NAMALWA (cell line): ENCODE measurements around the gene RAB2B.
A peak's percentile ranks its signal among the peaks of the same experiment; 100 is the strongest.
"Not testable (repeated sequence)": the region's sequence is repeated elsewhere in the genome, so short reads cannot be mapped to it uniquely, and the experiment has no call there.

Source experiments
- DNase-seq: peaks from one replicate; pipeline ENCODE4 v3.0.0-alpha.2; 2015; ENCODE audit warnings: low spot score

The RAB2B gene

DNA sequence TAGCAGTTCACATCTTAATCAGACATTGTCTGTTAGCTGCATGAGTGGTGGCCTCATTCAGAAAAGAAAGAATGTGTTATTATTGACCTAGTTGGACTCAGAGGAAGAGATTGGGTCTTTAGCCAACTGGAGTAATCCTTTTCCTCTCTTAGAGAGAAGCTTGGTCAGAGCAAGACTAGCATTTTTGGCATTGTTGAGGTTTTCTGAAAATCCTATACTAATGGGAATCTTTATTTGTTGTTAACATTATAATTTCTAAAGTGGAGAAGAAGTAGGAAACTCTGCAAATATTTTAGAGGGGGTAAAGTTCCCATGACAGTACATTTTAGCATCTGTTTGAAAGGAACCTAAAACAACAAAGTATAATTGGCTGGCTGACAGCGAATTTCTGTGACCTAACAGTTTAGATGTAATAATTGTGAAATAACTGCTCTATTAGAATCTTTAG lies 9.9 kb upstream of the RAB2B start:
- no peak for DNase-seq

DNA sequence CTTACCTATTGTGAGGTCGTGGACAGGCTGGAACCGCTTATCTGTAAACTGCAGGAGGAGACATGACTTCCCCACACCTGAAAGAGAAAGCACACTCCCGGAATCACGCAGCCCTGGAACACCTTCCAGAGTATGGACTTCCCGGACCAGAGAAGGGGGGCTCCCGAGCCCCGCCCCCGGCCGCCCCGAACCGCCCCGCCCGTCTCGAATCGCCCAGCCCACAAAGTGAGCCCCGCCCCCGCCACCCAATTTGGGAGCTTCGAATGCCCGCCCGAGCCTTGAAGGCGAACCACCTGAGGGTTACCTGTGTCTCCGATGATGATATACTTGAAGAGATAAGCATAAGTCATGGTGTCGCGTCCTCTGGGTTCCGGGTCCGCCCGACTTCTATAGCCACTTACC lies 235 bp downstream of the RAB2B start:
- DNase-seq: no peak

DNA sequence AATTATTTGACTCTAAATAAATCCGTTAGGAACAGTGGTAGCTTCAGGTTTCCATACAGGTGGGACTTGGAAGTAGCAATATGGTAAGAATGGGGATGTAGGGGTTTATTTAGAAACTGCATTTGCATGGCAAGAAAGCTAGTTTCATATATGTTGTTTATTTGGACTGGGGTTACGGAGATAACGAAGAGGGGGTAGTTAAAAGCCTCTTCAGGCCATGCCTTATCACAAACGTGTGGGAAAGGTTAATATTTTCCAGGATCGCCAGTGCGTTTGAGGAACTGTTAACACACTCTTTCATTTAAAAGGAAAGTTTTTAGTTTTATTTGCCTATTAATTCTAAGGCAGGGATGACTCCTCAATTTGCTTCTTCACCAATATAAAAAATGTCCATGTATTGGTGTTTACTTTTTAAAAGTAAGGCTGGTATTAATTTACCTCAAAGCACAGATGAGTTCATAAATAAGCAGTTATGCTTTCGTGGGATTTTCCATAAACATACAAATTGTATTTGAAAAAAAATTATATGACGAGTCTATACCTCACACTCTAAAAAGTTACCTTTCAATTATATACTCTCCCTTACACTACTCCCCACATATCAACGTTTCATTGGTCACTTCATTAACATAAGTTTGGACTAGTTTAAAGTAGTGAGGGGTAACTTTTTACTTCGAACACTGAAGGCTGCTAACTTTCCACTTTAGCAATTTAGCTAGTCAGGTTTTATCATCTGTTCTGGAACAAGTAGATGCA lies 814 bp downstream of the RAB2B start:
- no peak for DNase-seq

DNA sequence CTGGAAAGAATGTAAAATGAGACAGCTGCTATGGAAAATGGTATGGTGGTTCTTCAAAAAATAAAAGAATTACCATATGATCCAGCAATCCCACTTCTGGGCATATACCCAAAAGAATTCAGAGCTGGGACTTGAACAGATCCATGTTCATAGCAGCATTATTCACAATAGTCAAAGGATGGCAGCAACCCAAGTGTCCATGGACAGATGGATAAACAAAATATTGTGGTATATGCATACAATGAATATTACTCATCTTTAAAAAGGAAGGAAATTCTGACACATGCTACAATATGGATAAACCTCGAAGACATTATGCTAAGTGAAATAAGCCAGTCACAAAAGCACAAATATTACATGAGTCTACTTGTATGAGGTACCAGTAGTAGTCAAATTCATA lies 9.1 kb downstream of the RAB2B start:
- no peak for DNase-seq

DNA sequence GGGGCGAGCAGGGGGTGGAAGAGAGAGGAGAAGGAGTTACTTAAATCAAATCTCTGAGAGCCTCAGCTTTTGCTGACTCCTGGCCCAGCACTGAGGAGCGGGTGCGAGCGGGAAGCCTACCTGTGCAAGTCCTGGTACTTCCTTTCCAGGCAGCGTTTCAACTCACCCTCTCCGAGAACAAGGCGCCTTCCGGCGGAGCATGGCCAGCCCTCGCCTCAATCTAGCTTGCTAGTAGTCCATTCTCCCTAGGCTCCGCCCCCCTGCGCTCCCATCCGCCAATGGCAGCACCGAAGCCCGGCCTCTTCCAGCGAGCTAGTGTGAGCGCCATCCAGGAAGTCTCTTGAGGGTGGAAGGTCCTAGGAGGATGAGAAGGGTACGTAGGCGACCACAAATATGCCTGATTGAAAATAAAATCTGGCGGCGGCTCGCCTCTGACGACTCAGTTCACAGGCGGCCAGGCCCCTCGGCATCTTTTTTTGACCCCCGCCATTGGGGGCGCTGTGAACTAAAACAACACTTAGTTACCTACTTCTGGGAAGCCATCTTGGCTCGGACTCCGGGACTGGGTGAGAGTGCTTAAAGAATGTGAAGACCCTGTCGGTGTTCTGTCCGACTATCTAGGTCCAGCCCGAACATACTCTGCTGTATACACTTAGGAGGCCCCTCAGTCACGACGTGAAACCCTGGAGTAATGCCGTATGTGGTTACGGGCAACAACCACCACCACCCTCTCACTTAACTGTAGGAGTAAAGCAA lies 20.7 kb downstream of the RAB2B start, which contains the start of gene CHD8:
TSS of gene CHD8 (minus strand) at position 212 of the 756 bp plus-strand sequence. CDS start 24,480 bp downstream, outside the sequence.
- peak; percentile 100 for DNase-seq

DNA sequence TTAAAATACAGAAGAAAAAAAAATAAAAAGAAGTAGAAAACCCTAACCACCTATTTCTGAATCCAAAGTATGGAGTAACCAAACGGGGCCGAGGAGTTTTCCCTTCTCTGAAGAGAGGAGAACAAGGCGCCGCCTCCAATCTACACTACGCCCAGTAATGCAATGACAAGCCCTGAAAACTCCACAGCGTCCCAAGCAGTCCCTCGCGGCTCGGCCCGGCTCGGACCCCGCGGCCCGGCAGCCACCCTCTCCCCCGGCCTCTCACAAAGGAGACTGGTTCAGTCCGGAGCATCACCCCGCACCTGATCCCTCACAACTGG lies 21.2 kb downstream of the RAB2B start:
- DNase-seq: no peak

DNA sequence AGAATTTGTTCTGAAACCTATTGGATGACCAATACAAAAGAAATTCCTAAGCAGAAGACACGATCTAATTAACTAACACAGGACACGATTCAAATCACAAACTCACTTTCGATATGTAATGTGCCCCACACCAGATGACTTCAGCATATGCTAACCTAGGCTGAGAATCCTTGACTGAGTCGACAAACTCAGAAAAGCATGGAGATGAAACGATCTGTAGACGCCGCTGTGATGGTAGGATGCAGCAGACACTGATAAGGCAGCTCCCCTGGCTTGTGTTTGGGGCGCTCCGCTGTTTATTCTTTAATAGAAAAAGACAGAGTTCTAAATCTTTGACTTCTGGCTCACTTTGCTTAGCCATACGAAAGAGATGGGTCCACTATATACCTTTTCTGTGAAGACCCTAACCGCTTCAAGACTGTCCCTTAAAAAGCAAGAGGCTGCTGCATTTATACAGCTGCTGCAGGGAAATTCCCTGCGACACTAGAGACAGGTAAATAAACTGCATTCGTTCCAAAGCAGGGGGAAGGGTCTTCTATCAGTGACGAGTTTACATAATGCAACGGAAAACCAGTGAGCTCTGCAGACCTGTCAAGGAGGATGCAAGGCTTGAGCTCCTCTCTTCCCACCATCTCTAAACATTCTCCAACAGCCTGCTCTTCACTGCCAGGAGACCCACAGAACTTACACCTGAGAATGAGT lies 21.8 kb downstream of the RAB2B start:
- DNase-seq: peak; percentile 24

DNA sequence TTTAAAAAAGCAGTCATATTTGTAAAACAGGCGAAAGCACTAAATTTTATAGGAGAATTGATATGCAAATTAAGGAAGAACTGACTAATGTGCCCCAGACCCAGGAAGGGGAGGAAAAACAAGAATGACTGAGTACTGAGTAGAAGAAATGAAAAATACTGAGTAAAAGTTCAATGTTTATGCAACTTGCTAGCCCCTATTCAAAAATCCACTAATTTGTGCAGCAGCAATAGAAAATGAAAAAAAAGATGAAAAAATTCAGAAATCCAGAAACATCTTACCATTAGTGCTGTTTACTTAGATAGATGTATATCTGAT lies 26.9 kb downstream of the RAB2B start:
- no peak for DNase-seq

DNA sequence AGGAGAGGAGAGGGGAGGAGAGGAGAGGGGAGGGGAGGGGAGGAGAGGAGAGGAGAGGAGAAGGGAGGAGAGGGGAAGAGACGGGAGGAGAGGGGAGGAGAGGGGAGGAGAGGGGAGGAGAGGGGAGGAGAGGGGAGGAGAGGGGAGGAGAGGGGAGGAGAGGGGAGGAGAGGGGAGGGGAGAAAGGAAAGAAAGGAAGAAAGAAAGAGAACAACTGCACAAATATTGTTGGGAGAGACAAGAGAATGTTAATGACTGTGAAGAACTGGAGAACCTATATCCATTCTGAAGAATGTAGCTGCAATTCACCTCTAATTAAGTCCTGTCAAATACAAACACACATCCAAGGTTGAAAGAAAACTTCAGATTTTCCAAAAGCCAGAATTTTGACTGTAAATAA lies 34.1 kb downstream of the RAB2B start:
- not testable (repeated sequence) for DNase-seq

DNA sequence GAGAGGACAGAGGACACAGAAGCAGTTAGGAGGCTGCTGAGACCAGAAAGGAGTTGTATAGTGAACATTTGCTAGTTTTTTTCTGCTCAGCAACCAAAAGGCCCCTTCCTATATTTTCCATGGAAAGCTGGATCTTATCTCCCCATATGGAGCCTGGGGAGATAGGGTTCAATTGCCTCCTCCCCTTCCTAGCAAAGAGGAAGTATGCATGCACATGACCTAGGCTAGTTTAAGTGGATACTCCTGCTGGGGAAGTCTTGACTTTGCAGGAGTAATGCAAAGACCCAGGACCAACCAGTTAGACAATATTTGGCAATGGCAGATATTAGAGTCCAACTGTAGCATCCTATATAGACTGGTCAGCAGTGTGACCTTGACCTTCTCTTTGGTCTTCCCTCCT lies 35.9 kb downstream of the RAB2B start:
- peak; percentile 16 for DNase-seq

DNA sequence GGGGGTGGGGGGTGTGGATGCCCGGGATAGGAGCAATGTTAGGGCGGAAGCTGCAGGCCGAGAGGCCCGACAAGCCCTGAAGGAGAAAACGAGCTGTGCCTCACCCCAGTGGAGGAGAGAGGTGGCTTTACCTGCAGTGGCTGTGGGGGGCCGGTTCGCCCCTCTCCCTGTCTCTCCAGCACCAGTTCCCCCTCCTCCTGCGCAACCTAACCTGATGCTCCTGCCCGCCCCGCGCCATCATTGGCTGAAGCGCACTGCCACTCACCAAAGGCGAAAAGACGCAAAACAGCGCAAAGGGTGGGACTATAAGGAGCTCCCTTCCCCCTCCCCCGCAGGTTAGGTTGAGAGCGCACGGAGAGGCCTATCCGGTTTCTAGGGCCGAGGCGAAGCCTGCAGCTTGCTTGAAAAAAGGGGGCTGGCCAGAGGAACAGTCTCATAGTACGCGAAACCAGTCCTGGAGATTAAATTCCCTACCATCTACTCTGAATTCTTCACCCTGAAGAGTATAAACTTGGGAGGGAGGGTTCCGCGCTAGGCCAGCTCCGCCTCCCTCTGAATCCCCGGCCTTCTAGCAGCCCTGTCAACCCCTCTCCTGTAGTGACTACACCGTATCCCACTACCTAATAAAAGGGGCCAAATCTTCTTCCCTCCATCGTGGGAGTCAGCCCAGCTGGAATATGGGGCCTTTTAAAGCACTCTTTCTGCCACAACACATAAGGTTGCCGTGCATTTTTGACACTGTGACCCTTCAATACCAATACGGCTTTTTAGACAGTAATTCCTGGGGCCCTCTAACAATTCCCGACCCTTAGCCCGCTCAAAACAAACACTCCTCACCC lies 39.5 kb downstream of the RAB2B start:
- peak; percentile 99 for DNase-seq

DNA sequence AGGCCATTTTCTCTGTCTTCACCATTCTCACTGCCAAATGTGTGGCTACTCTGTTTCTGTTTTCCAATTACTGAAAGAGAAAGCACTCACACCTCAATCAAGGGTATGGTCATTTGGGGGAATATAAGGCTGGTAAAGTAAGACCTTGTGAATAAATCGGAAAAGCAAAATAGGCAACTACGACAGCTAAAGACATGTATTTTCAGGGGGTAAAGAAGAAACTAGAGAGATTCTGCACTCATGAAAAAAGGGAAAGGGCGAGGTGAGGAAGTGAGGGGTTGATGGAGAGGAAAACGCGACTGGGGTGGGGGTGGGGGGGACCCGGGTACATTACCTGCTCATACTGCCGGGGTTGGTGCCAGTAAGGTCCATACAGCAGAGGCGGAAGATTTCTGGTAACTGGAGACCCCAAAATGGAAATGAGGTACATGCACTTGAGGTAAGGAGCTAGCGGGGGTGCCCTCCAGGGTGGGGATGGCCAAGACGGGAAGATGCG lies 40.1 kb downstream of the RAB2B start:
- DNase-seq: peak; percentile 20

DNA sequence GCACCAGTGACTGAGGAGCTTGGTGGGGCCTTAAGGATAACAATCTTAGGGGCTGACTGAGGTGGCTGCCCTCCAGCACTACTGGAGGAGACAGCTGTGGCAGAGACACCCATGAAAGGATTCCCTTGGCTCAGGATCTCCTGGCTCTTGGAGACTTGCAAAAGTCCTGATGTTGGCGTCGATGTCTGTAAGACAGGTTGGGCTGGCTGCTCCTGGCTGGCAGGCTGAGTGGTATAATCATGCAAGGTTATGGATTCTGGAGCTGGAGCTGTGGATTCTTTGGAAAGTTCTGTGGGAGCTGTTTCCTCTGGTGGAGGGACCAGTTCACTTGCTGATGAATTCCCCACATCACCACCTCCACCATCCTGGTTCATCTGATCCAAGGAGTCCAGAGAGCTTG lies 45.6 kb downstream of the RAB2B start:
- no peak for DNase-seq

DNA sequence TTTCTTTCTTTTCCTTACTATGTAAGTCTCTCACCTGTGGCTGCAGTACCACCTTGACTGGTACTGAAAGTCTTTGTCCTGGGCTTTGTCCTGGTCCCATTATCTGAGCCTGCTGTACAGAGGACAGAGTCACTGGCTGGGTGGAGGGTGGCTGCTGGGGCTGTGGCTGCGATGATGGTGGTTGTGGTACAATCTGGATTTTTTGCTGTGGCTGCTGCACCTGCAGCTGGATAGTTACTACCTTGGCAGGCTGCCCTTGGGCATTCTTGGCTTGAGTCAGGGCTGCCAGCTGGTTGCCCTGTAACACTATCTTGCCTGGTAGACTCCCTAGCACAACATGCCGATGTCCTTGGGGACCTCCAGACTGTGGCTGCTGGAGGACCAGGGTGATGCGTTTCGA lies 47.8 kb downstream of the RAB2B start:
- DNase-seq: no peak

DNA sequence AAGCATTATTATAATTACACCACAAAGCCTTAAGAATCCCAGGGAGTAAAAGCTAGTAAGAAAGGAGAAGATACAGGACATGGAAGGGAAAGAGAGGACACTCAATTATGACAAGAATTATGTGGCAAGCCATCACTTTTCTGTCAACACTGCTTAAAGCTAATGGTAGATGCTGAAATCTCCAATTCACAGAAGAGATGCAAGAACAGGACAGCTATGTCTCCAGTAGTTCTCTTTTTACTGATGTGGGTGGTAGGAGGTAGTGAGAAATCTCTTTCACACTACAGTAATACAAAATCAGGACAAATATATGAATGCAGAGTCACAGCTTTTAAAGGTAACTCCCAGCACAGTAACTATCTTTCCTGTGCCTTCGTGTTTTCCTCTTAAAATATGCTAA lies 50.1 kb downstream of the RAB2B start:
- no peak for DNase-seq

DNA sequence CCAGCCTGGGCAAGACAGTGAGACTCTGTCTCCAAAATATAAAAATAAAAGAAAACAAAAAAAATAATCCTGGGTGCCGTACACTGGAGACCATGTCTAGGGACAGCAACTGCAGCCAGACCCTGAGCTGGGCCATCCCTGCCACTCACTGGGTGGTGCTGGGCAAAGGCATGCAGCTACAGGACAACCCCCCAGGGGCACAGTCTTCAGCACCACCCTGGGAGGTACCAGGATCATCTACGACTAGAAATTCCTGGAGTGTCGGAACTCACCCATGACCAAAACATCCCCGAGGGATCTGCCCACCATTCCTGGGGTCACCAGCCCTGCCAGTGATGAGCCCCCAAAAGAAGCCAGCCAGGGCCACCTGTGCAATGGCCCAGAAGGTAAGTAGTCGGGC lies 57.2 kb downstream of the RAB2B start:
- no peak for DNase-seq

DNA sequence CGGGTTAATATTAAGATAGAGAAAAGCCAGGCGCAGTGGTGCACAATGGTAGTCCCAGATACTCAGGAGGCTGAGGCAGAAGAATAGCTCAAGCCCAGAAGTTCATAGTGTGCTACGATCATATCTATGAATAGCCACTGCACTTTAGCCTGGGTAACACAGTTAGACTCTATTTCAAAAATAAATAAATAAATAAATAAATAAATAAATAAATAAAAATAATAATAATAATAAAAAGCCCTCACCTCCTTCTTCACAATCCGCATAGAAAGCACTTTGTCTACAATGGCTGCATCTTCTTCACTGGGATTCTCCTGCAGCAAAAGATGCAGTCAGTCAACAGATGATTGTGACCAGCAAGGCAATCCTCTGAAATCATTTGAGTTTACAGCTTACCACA lies 61.4 kb downstream of the RAB2B start:
- DNase-seq: no peak

DNA sequence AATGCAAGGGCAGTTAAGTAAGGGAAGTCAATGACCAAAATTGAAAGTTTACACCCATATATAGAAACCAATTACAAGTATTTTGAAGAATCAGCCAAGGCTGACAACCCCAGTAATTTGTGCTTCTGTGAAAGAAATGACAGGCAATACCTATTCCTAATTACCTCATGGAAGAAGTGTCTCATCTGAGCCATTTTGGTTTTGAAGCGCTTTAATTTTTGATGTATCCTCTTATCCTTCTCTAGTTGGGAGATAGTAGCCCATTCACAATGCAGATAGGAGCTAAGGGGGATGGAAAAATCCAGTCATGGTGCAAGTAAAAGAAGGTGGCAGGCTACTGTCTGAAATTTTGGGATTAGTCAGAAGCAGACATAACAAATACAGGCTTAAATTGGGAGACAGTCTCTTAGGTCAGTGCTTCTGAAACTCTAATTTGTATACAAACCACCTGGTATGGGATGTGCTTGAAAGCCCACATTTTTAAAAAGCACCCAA lies 62.6 kb downstream of the RAB2B start:
- no peak for DNase-seq
